Activated T-cell treated with anti-CD3 and anti-CD28 coated beads for 24 hours (primary cell): ENCODE measurements around the gene DYNC1LI2.
"Not testable (repeated sequence)": the region's sequence is repeated elsewhere in the genome, so short reads cannot be mapped to it uniquely, and the experiment has no call there.

Experiments used
- DNase-seq: peaks from one replicate; pipeline ENCODE4 v3.0.0-alpha.2; 2020; ENCODE audit warnings: low read depth

DYNC1LI2 gene

DNA sequence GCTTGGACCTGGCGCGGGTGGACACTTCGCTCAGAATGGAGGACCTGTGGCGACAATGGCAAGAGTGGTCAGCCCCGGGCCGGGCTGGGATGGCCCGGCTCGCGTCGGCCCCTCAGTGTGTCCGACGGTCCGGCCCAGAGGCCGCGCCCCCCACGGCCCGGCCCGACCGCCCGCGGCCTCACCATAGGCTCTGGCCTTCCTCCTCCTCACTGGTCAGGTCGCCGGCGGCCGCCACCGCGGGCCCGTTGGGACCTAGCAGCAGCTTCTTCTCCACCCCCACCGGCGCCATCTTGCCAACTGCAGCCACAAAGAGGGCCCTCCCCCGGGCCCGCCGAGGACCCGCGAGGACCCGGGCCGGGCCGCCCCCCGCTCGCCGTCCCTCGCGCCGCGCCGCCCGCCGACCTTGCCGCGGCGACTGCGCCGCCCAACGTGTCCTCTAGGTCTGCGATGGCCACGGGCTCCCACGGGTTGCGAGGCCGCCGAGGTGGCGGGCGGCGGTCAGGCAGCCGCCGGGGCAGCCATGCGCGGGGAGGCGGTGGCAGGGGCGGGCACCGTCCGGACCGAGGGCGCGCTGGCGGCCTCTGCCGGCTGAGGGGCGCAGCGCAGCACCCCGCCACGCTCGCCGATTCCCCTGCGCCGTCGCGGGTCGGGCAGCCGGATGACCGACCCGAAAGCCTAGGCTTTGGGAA lies at the start of gene DYNC1LI2:
Gene DYNC1LI2, minus strand, starts transcription at position 307 of the 689 bp plus-strand sequence. Its CDS starts 18 bp downstream, at position 289.
- peak; percentile 65 for DNase-seq

DNA sequence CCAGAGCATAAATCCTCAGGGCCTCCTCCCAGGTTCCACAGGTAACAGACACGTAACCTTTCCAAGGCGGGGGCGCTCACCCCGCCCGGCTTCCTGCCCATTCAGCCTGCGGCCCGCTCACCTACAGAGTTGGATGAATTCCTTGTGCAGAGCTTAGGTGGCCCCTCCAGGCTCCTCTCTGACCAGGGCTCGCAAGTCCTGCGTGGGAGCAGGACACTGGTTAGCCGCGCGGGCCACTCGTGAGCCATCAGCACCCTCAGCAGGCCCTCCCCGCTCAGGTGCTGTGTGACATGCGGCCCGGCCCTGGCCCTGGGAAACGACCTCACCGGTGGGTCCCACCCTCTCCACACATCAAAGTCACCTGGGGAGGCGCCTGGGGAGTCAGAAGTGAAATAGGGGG lies 49.4 kb upstream of the DYNC1LI2 start:
- DNase-seq, result no peak

- no peak for DNase-seq
These were observed 46.8 kb upstream of the DYNC1LI2 start for GRCh38 chr16:66798161-66798560.

GRCh38 chr16:66793984-66794383 lies 42.6 kb upstream of the DYNC1LI2 start:
- not testable (repeated sequence) for DNase-seq

GRCh38 chr16:66790130-66790733 lies 38.8 kb upstream of the DYNC1LI2 start:
- no peak for DNase-seq

DNA sequence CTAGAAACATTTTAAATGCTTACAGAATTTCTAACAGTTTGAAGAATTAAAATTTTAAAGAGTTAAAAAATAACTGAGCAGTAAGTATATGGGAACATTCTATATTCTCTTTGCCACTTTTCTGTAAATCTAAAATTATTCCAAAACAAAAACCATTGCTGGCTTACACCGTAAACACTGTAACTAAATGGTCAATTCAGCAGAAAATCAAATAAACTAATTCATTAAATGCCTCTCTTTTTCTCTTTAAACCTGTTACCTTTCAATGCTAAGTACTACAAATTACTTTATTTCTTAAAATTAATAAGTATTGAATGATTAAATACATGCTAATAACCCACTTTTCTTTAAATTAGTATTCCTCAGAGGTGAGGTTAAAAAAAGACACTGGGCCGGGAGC lies 36.0 kb upstream of the DYNC1LI2 start:
- DNase-seq, result no peak

DNA sequence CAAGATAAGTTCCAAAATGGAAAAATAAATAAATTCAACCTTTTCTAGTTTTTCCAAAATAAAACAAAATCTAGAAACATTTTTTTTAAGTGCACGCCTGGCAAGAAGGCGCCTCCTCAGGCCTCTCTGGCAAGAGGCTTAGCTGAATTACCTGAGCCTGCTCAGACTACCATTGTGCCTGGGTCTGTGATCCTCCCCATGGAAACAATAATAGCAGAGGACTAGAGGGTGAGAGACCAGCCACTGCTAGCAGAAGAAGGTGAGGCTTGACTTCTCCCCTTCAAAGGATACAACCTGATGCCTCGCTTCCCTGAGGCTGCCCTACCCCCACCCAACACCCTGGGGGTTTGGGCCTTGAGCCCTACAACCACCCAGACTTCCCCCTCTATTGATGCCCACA lies 35.1 kb upstream of the DYNC1LI2 start:
- DNase-seq, result no peak

- DNase-seq, result no peak
These were observed 25.0 kb upstream of the DYNC1LI2 start for GRCh38 chr16:66776457-66776856.

DNA sequence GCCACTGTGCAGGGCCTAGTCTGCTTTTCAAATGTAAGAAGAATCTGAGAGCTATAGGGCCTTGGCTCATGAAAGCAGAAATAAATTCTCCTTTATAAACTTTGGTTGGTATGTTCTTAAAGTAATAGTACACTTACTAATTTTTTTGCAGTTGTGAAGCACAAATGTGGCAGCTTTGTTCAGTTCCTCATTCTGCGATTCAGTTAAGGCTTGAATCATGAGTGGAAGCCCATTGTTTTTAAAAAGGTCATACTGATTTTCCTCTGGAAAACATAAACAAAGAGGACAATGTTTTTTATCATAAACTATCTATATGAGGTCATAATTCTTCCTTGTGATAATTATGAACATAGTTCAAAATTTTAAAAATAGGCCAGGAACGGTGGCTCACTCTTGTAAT lies 23.6 kb upstream of the DYNC1LI2 start:
- no peak for DNase-seq

GRCh38 chr16:66758086-66758485 lies 6.7 kb upstream of the DYNC1LI2 start:
- DNase-seq, result no peak

GRCh38 chr16:66754819-66755218 lies 3.4 kb upstream of the DYNC1LI2 start:
- DNase-seq, result no peak

DNA sequence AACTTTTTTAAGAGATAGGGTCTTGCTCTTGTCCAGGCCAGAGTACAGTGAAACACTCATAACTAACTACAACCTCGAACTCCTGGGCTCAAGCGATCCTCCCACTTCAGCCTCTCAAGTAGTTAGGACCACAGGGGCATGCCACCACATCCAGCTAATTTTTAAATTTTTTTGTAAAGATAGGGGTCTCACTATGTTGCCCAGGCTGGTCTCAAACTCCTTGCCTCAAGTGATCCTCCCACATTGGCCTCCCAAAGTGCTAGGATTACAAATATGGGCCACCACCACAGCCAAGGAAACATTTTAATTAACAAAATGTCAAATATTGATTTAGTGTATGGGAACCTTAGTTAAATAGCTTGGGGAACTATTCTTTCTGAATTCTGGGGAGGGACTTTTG lies 2.8 kb upstream of the DYNC1LI2 start:
- DNase-seq, result no peak

DNA sequence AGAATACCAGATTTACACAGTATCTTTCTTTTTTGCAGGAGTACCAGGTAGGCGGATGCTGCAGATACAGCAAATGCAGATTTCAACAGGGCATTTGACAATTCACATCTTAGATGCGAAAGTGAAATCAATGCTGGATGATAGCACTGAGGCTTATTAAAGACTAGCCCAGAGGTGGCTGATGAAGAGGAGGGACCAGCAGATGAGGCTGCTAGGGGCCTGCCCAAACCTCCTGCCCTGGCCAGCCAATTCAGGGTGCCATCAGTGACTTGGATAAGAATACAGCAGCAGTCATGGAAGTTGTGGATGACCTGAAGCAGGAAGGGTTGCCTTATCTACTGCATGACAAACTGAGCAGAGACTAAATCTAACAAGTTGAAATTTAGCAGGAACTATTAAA lies 1.5 kb upstream of the DYNC1LI2 start:
- DNase-seq, result no peak

DNA sequence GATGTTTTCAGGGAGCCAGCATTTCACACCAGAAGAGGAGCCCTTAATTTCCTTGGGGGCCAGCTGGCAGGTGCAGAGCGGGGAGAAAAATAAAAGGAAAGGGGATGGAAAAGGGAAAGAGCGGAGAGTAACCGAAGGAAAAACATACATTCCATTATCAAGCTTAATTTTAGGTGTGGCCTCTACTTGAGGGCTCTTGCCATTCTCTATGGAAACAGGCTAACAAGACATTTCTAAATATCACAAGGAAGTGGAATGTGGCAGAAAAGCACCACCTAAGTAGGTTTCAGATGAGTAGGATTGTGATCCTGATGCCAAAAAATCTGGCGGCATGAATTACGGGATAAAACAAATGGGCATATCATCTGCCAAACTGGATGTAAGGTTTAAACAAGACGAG lies 970 bp upstream of the DYNC1LI2 start:
- no peak for DNase-seq

DNA sequence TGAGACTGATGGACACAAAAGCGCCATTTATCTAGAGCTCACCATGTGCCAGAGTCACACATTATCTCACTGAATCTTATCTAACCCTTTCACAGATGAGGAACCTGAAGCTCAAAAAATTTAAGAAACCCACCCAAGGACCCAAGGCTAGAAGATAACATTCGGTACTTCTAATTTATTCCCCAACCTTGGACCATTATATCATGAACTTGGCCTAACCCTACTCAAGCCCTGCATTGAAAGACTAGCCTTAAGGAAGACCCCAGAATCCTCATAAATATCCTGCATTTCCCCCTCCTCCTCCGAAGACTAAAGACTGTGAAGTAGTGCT lies 548 bp upstream of the DYNC1LI2 start:
- no peak for DNase-seq

GRCh38 chr16:66751053-66751302 lies 431 bp downstream of the DYNC1LI2 start:
- no peak for DNase-seq

DNA sequence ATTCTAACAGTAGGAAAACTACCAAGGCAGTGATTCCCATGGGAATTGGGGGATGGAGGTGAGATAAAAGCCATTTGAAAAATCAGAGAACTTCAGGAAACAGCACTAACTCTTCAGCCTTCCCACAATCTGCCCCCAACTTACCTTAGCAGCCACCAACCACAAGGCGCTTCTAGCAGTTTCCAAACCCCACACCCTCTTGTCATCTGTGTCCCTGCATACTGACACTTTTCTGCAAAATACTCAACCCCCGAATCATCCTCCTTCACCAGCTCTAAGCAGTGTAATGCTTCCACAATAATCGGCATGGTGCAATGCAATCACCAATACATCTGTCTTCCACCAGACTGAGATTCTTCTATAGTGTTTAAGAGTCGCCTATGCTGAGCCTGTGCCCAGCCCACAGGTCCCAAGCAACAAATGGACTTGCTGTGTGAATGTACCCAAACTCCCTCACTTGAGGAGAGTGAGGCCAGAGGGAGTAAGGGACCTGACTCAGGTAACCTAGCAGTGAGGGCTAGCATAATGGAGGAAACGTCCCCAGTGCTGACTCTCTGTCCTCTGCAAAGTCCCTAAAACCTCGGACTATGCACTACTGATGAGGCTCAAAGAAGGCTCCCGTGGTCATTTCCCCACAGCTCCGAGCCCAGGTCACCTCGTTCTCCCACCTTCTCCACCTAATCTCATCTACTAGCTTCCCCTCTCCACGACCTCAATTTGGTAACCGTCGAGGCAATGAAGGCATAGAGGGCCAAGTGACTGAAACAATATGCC lies 943 bp downstream of the DYNC1LI2 start:
- DNase-seq, result no peak

GRCh38 chr16:66746682-66747081 lies 4.7 kb downstream of the DYNC1LI2 start:
- no peak for DNase-seq

DNA sequence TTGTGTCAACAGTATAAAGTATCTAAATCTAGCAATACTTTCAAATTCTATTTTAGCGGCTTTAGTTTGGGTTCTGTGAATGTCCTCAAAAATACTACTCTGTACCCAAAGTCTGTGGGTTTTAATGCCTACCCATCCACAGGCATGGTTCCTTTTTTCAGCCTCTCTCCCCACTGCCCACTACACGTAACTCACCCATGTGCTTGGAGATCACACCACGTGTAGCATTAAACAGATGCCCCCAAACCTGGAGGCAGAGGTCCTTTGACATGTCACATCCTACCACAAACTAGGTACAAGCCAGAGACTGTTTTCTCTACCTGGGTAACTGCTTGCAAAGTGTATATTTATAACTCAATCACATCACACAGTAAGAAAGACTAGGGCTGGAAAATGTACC lies 5.4 kb downstream of the DYNC1LI2 start:
- no peak for DNase-seq

- no peak for DNase-seq
These were observed 9.2 kb downstream of the DYNC1LI2 start for GRCh38 chr16:66741950-66742808.

DNA sequence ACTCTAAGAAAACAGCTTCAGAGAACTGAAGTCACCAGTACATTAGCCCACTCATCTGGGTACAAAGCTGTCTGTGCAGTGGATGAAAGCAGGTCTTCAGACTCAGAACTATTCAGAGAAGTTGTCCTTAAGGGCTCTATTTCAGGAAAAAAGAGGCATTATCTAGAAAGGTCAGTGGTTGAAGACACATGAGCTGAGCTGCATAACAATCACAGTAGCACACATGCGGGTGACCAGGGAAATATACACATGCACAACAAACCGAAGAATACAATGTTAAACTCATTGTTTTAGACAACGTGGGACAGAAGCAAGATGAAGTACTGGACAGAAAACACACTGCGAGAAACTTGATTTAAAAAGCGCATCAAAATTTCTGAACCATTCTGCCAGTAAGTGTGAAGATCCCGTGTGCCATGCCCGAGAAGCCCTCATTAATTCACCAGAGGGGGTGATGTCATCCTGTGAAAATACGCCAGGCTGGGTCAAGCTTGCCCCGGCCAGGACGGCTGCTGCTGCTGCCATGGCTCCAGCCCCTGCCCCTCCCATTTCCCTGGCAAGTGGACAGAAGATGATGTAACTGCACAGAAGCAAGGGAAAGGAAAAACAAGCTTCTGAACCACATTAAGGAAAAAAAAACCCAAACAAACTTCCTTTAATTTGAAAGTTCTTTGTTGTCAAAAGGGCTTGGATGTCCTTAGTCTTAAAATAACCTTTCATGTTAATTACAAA lies 10.1 kb downstream of the DYNC1LI2 start:
- DNase-seq, result no peak

GRCh38 chr16:66740533-66740932 lies 10.9 kb downstream of the DYNC1LI2 start:
- no peak for DNase-seq
